Brain pericyte (primary cell): Measurements from ENCODE around the gene SLC36A1.

Source experiments
- DNase-seq: peaks from one replicate; pipeline ENCODE4 v3.0.0-alpha.2; 2012; ENCODE audit warnings: low read depth, low spot score

The SLC36A1 gene

DNA sequence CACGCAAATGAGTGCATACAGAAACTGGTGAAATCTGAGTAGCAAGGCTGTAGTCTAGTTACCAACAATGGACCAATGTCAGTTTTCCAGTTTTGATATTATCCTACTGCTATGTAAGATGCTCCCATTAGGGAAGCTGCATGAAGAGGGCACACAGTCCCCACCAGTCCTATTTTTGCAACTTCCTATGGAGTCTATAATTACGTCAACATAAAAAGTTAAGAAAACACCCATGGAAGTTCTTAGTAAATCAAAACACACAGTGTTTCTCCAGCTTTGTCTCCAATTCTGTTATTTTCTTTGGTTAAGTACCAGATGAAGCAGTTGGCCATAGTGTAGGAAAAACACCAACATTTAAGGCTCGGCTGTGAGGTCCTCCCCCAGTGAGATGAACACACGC, 85.0 kb downstream of the SLC36A1 start:
- peak; percentile 75 for DNase-seq

DNA sequence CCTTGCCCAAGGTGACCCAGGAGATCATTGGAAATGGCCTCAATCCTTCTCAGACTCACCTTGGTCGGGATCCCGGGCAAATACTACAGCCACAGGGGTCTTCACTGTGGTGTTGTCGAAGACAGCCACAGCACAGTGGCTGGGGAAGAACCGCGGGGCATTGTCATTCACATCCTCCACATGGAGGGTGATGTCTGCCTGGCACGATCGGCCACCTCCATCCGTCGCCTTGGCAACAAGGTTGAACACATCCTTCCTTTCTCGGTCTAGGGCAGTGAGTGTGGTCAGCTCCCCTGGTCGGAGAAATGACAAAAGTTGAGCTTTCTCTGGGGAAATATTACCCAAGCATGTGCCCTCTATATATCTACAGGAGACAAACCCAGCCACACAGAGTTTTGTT, 86.9 kb downstream of the SLC36A1 start:
- DNase-seq, result no peak

DNA sequence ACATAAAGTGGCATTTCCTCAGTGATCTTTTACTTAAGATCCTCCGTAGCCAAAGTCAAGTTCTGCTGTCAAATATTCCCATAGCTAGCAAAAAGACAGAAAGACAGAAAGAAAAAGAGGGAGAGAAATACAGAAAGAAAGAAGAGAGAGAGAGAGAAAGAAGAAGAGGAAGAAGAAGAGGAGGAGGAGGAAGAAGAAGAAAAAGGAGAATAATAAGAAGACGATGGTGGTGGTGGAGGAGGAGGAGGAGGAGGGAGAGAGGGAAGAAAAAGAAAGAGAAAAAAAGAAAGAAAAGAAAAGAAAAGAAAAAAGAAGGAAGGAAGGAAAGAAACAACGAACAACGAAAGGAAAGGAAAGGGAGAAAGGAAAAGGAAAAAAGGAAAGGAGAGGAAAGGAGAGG, 89.6 kb downstream of the SLC36A1 start:
- DNase-seq, result no peak

DNA sequence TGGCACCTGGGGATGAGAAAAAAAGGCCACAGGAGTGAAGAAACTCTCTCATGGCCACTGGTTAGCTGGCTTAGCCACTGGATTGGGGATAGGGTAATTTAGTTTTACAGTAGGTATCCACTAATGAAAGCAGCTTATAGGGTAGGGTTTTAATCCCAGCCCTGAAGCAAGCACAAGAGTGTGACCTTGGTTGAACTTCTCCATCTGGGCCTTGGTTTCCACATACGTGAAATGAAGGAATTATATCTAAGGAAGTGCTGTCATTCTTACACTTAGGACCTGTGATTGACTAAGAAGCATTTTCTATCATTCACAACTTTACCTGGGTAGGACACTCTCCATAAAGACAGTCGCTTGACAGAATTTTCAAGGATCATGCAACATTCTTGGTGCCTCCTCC, 94.2 kb downstream of the SLC36A1 start:
- no peak for DNase-seq
